HG02981 (cell line): ENCODE data around the gene CAPS2.
"Not testable (repeated sequence)": the region's sequence is repeated elsewhere in the genome, so short reads cannot be mapped to it uniquely, and the experiment has no call there.

Experiments
- ATAC-seq: cut with Tn5 transposase; IDR thresholded peaks from one replicate; pipeline ENCODE4 v1.9.1; 2021; ENCODE audit warnings: mild to moderate bottlenecking, moderate library complexity; ENCODE audit not compliant: unreplicated experiment

CAPS2 gene

GRCh38 chr12:75329918-75330826, at the start of gene CAPS2:
TSS of gene CAPS2 (minus strand) at chr12:75330324. CDS start at chr12:75326498, 3,826 bp downstream.
- ATAC-seq: peak; percentile 79

GRCh38 chr12:75378354-75378753, 48.2 kb upstream of the CAPS2 start:
- ATAC-seq: no peak

- no peak for ATAC-seq
Measured at GRCh38 chr12:75374971-75375370, 44.8 kb upstream of the CAPS2 start.

GRCh38 chr12:75366629-75367028, 36.5 kb upstream of the CAPS2 start:
- ATAC-seq: peak; percentile 46

- ATAC-seq: no peak
Measured at GRCh38 chr12:75364919-75365318, 34.8 kb upstream of the CAPS2 start.

- ATAC-seq: no peak
Measured at GRCh38 chr12:75361408-75361807, 31.3 kb upstream of the CAPS2 start.

- no peak for ATAC-seq
Measured at GRCh38 chr12:75360920-75361319, 30.8 kb upstream of the CAPS2 start.

GRCh38 chr12:75354011-75354410, 23.9 kb upstream of the CAPS2 start:
- ATAC-seq: no peak

- ATAC-seq: no peak
Measured at GRCh38 chr12:75350413-75350812, 20.3 kb upstream of the CAPS2 start.

GRCh38 chr12:75349946-75350345, 19.8 kb upstream of the CAPS2 start:
- no peak for ATAC-seq

- ATAC-seq: not testable (repeated sequence)
Measured at GRCh38 chr12:75346215-75346614, 16.1 kb upstream of the CAPS2 start.

- no peak for ATAC-seq
Measured at GRCh38 chr12:75345531-75345930, 15.4 kb upstream of the CAPS2 start.

GRCh38 chr12:75341873-75342272, 11.7 kb upstream of the CAPS2 start:
- no peak for ATAC-seq

GRCh38 chr12:75337905-75338304, 7.8 kb upstream of the CAPS2 start:
- ATAC-seq: no peak

- ATAC-seq: peak; percentile 59
Measured at GRCh38 chr12:75334384-75335030, 4.4 kb upstream of the CAPS2 start, which contains the start of gene GLIPR1L1. TSS of gene GLIPR1L1 (plus strand) at chr12:75334670. CDS start at chr12:75334729, 59 bp downstream.

- no peak for ATAC-seq
Measured at GRCh38 chr12:75327642-75328041, 2.5 kb downstream of the CAPS2 start.

- no peak for ATAC-seq
Measured at GRCh38 chr12:75323663-75324062, 6.5 kb downstream of the CAPS2 start.

GRCh38 chr12:75322464-75322863, 7.7 kb downstream of the CAPS2 start:
- no peak for ATAC-seq

- no peak for ATAC-seq
Measured at GRCh38 chr12:75317784-75318183, 12.3 kb downstream of the CAPS2 start.

GRCh38 chr12:75315518-75315917, 14.6 kb downstream of the CAPS2 start:
- ATAC-seq: no peak

GRCh38 chr12:75311369-75311768, 18.8 kb downstream of the CAPS2 start:
- no peak for ATAC-seq

- no peak for ATAC-seq
Measured at GRCh38 chr12:75308279-75308678, 21.8 kb downstream of the CAPS2 start.
